ENCODE measurements around the gene EXD3.
A peak's percentile ranks its signal among the peaks of the same experiment; 100 is the strongest.

The EXD3 gene

GRCh38 chr9:137447722-137448601, 25.0 kb upstream of the EXD3 start:
- no peak for DNase-seq (ENCODE audit: low spot score)

GRCh38 chr9:137446851-137447471, 24.0 kb upstream of the EXD3 start:
- peak; percentile 57 for DNase-seq (ENCODE audit: low spot score)

GRCh38 chr9:137445930-137446431, 23.0 kb upstream of the EXD3 start:
- no peak for DNase-seq (ENCODE audit: low spot score)

GRCh38 chr9:137445275-137445807, 22.4 kb upstream of the EXD3 start:
- peak; percentile 86 for DNase-seq (ENCODE audit: low spot score)

GRCh38 chr9:137444106-137444790, 21.3 kb upstream of the EXD3 start:
- no peak for DNase-seq (ENCODE audit: low spot score)

- no peak for DNase-seq (ENCODE audit: low spot score)
Measured at GRCh38 chr9:137441935-137442321, 19.0 kb upstream of the EXD3 start.

- no peak for DNase-seq (ENCODE audit: low spot score)
Measured at GRCh38 chr9:137441289-137441934, 18.4 kb upstream of the EXD3 start, which contains the start of gene ENTPD8. TSS of gene ENTPD8 (minus strand) at chr9:137441357. CDS start at chr9:137438285, 3,072 bp downstream.

GRCh38 chr9:137439158-137439714, 16.3 kb upstream of the EXD3 start:
- DNase-seq (ENCODE audit: low spot score): no peak

GRCh38 chr9:137438591-137439157, 15.7 kb upstream of the EXD3 start:
- no peak for DNase-seq (ENCODE audit: low spot score)

- no peak for DNase-seq (ENCODE audit: low spot score)
Measured at GRCh38 chr9:137437691-137438590, 15.0 kb upstream of the EXD3 start.

- no peak for DNase-seq (ENCODE audit: low spot score)
Measured at GRCh38 chr9:137436761-137437600, 14.0 kb upstream of the EXD3 start.

- DNase-seq (ENCODE audit: low spot score): peak; percentile 97
Measured at GRCh38 chr9:137435980-137436760, 13.2 kb upstream of the EXD3 start.

GRCh38 chr9:137435381-137435891, 12.5 kb upstream of the EXD3 start:
- DNase-seq (ENCODE audit: low spot score): no peak

- no peak for DNase-seq (ENCODE audit: low spot score)
Measured at GRCh38 chr9:137434498-137435380, 11.8 kb upstream of the EXD3 start.

GRCh38 chr9:137433916-137434431, 11.0 kb upstream of the EXD3 start:
- DNase-seq (ENCODE audit: low spot score): no peak

- DNase-seq (ENCODE audit: low spot score): no peak
Measured at GRCh38 chr9:137433349-137433915, 10.5 kb upstream of the EXD3 start.

All from AG20443 (cell line).